Endothelial cell of umbilical vein (primary cell): ENCODE measurements around the gene SLC15A2. TPM values are rescaled to one million over a fixed set of nuclear protein-coding genes. Genes with fewer than 3 reads are reported as not detected.

Experiments
- BruUV-seq: library from RNA; stranded (reverse); fragments of 400-500 nt; replicated peaks from 2 replicates; lab custom pipeline; 2021; lab: Mats Ljungman, UMichigan
- CTCF ChIA-PET: fragments of 300-600, 350-600 bp; sonication (Branson Sonifier 250); formaldehyde crosslinking; loops from one replicate; lab custom pipeline; 2021; ENCODE audit warnings: antibody characterized with exemption, inconsistent platforms; lab: Charles Lee
- POLR2A ChIA-PET: fragments of 300-600, 350-600 bp; sonication (Branson Sonifier 250); formaldehyde crosslinking; loops from one replicate; lab custom pipeline; 2021; ENCODE audit warnings: antibody characterized with exemption, inconsistent platforms; lab: Charles Lee
- DNase-seq: peaks from one replicate; pipeline ENCODE4 v3.0.0-alpha.2; 2011; ENCODE audit warnings: low read depth, low spot score
- FAIRE-seq: peaks from 2 replicates; lab custom pipeline; 2011; peaks lifted over from hg19 to GRCh38; lab: Jason Lieb, UNC
- H2AFZ ChIP-seq: 2 replicates; pipeline ENCODE4 v1.6.0; 2012; ENCODE audit warnings: low read depth, low read length, control low read depth, inconsistent platforms
- H3K27ac ChIP-seq: 2 replicates; pipeline ENCODE4 v1.5.1; 2011; ENCODE audit warnings: low read depth, mild to moderate bottlenecking, control low read depth, low read length, moderate library complexity; ENCODE audit not compliant: insufficient read depth
- H3K27me3 ChIP-seq, 2 experiments: 2 replicates each; pipeline versions ENCODE4 v1.6.0 to v1.6.1; 2011; ENCODE audit warnings: low read length in 2 of 2, mixed read lengths in 1 of 2; ENCODE audit not compliant: control insufficient read depth in 2 of 2, insufficient read depth in 2 of 2
- H3K36me3 ChIP-seq, 2 experiments: 2 replicates in 1 of 2; 3 replicates in 1 of 2; pipeline ENCODE4 v1.5.1; 2011; ENCODE audit warnings: low read length in 2 of 2, mild to moderate bottlenecking in 1 of 2, moderate library complexity in 1 of 2; ENCODE audit not compliant: control insufficient read depth in 2 of 2, insufficient read depth in 2 of 2; ENCODE audit errors: extremely low read depth in 1 of 2
- H3K4me1 ChIP-seq: 3 replicates; pipeline ENCODE4 v1.5.1; 2011; ENCODE audit warnings: mild to moderate bottlenecking, low read length; ENCODE audit not compliant: control insufficient read depth, insufficient read depth; ENCODE audit errors: extremely low read depth
- H3K4me2 ChIP-seq: 2 replicates; pipeline ENCODE4 v1.6.1; 2011; ENCODE audit warnings: low read length, control low read depth, mixed read lengths; ENCODE audit not compliant: insufficient read depth
- H3K4me3 ChIP-seq, 3 experiments: fragments of 200-600 bp in 1 of 3; sonication (generic), shearing (Covaris generic) in 1 of 3; replicated peaks in 1 of 3; 2 replicates each; pipeline ENCODE4 v1.5.1; 2011 to 2016; ENCODE audit warnings: control low read depth in 3 of 3, low read length in 3 of 3, mild to moderate bottlenecking in 2 of 3, inconsistent platforms in 1 of 3, low read depth in 1 of 3, moderate library complexity in 1 of 3; ENCODE audit not compliant: insufficient read depth in 1 of 3
- H3K79me2 ChIP-seq: 2 replicates; pipeline ENCODE4 v1.6.0; 2012; ENCODE audit warnings: low read length, inconsistent platforms; ENCODE audit not compliant: control insufficient read depth, insufficient read depth
- H3K9ac ChIP-seq: replicated peaks from 2 replicates; pipeline ENCODE3; 2011; ENCODE audit warnings: low read length, control low read depth; ENCODE audit not compliant: insufficient read depth; ENCODE audit errors: extremely low read depth
- H3K9me1 ChIP-seq: replicated peaks from 3 replicates; pipeline ENCODE4 v1.6.0; 2011; ENCODE audit warnings: mild to moderate bottlenecking, low read length; ENCODE audit not compliant: control insufficient read depth, insufficient read depth; ENCODE audit errors: extremely low read depth
- H3K9me3 ChIP-seq: replicated peaks from 2 replicates; pipeline ENCODE4 v1.5.1; 2012; ENCODE audit warnings: low read length, inconsistent platforms; ENCODE audit not compliant: control insufficient read depth, insufficient read depth
- H4K20me1 ChIP-seq: replicated peaks from 2 replicates; pipeline ENCODE3; 2011; ENCODE audit warnings: mild to moderate bottlenecking, low read length; ENCODE audit not compliant: control insufficient read depth, insufficient read depth; ENCODE audit errors: extremely low read depth
- CTCF ChIP-seq, 2 donors: IDR thresholded peaks; 1 replicate in 1 of 2; 2 replicates in 1 of 2; pipeline ENCODE4 v1.5.1; 2011; ENCODE audit warnings: low read length in 2 of 2, mild to moderate bottlenecking in 2 of 2, moderate library complexity in 2 of 2, control low read depth in 1 of 2, inconsistent platforms in 1 of 2, low read depth in 1 of 2; ENCODE audit not compliant: insufficient read depth in 1 of 2; ENCODE audit errors: extremely low read depth in 1 of 2
- EZH2 ChIP-seq: IDR thresholded peaks from 2 replicates; pipeline ENCODE4 v1.6.1; 2012; ENCODE audit warnings: borderline replicate concordance, low read depth, mild to moderate bottlenecking, moderate library complexity, low read length, inconsistent platforms; ENCODE audit not compliant: severe bottlenecking
- FOS ChIP-seq: IDR thresholded peaks from 2 replicates; pipeline ENCODE4 v1.6.1; 2011; ENCODE audit warnings: mild to moderate bottlenecking, low read length, moderate library complexity, borderline replicate concordance; ENCODE audit not compliant: insufficient read depth
- GATA2 ChIP-seq: IDR thresholded peaks from 2 replicates; pipeline ENCODE4 v1.7.0; 2011; ENCODE audit warnings: low read depth, mild to moderate bottlenecking, moderate library complexity, mixed read lengths, low read length; ENCODE audit not compliant: insufficient read length, insufficient read depth
- JUN ChIP-seq: IDR thresholded peaks from 2 replicates; pipeline ENCODE4 v1.6.1; 2011; ENCODE audit warnings: borderline replicate concordance, low read depth; ENCODE audit not compliant: insufficient read length, insufficient read depth
- MAX ChIP-seq: IDR thresholded peaks from 2 replicates; pipeline ENCODE4 v1.6.1; 2011; ENCODE audit not compliant: insufficient read depth, insufficient read length
- MYC ChIP-seq: IDR thresholded peaks from one replicate; pipeline ENCODE4 v1.6.1; 2011; ENCODE audit warnings: mild to moderate bottlenecking, low read depth, low read length
- POLR2A ChIP-seq: IDR thresholded peaks from 2 replicates; pipeline ENCODE4 v1.6.1; 2012; ENCODE audit warnings: low read depth, mild to moderate bottlenecking, control low read depth, low read length
- POLR2AphosphoS5 ChIP-seq: IDR thresholded peaks from 2 replicates; pipeline ENCODE4 v1.6.1; 2012; ENCODE audit warnings: low read depth, mild to moderate bottlenecking, control low read depth, low read length, moderate library complexity; ENCODE audit not compliant: insufficient read depth
- dilution Hi-C: fragments of 300-500 bp; cut with MboI; formaldehyde crosslinking; loops from one replicate; pipeline ENCODE4 v1.15.0; 2019; ENCODE audit warnings: low sequenced_read_pairs; ENCODE audit not compliant: extremely low pct_ligation_motif_present
- intact Hi-C: fragments of 100-400 bp; cut with micrococcal nuclease; formaldehyde crosslinking; loops from one replicate; pipeline ENCODE4 v1.10.0; 2022
- polyA plus RNA-seq, 4 experiments: library from polyadenylated mRNA; depleted of rRNA in 3 of 4; stranded (reverse) in 3 of 4; unstranded in 1 of 4; fragments of >200 nt; gene quantifications; 2 replicates each; pipeline versions ENCODE4 v1.2.1 to v1.2.3, GENCODE V29; 2011 to 2012; ENCODE audit warnings: missing spikeins in 1 of 4
- total RNA-seq: library from RNA; stranded (reverse); gene quantifications from 2 replicates; pipeline ENCODE4 v1.2.3, GENCODE V29; 2021

SLC15A2 gene
- total and polyA plus RNA-seq, 2 donors (not counting 3 experiments of a cell fraction or from before 2014, with no cell fraction given), result 0.11 to 0.39 TPM

- Histone ChIP-seq H3K4me1 (no peaks in the 10 kb centered on the region), H2AFZ (no peak overlapping the region), H3K4me3 (no peak overlapping the region), H3K9me3 (no peaks in the 10 kb centered on the region), H3K79me2 (no peaks in the 10 kb centered on the region), H3K4me2 (no peak overlapping the region), H3K9ac (no peak overlapping the region), H3K27ac (no peak overlapping the region), H3K36me3 (no peaks in the 10 kb centered on the region), H3K27me3 (peaks cover 0 to 4% of the 10 kb centered on the region in 2 experiments), H3K9me1 (no peaks in the 10 kb centered on the region), H4K20me1 (no peaks in the 10 kb centered on the region)
- POLR2A ChIA-PET, result no interaction called here
- TF ChIP-seq MYC (no peak), POLR2A (no peak), CTCF (IDR thresholded peaks at IDR 0.05; ENCODE audit: extremely low read depth in 1 of 2, insufficient read depth in 1 of 2, low read depth in 1 of 2, low read length in 2 of 2) (no peak), EZH2 (no peak), FOS (no peak), MAX (no peak), GATA2 (no peak), POLR2AphosphoS5 (no peak), JUN (no peak)
- intact Hi-C loops (no loop called here), dilution Hi-C loops (no loop called here)
- CTCF ChIA-PET, result no interaction called here
- FAIRE-seq (no peak), DNase-seq (no peak)
- BruUV-seq, result no TSS peak
Observed at GRCh38 chr3:121963608-121964007, 69.4 kb downstream of the SLC15A2 start.
